ENCODE data around the gene PRKX.

- no peak for TF ChIP-seq CTCF (IDR thresholded peaks at IDR 0.05)
- no peak for TF ChIP-seq POLR2A (IDR thresholded peaks at IDR 0.05)
- TF ChIP-seq EP300 (IDR thresholded peaks at IDR 0.05; ENCODE audit: low read depth), result no peak
- TF ChIP-seq POLR2AphosphoS5 (IDR thresholded peaks at IDR 0.05), result no peak
Observed at GRCh38 chrX:3728454-3728853, 15.0 kb upstream of the PRKX start.

Measured in transverse colon (tissue), 4 donors.